Astrocyte (in vitro differentiated cells and primary cell): ENCODE measurements around the gene GLP2R.

Experiments
- EZH2 ChIP-seq: IDR thresholded peaks from 2 replicates; pipeline ENCODE4 v1.6.1; 2012; ENCODE audit warnings: mild to moderate bottlenecking, low read length, inconsistent platforms; ENCODE audit not compliant: insufficient read depth
- TF ChIP-seq, protein P1 (sequence below): IDR thresholded peaks from 2 replicates; pipeline ENCODE4 v1.5.1; 2011; ENCODE audit warnings: low read depth, mild to moderate bottlenecking, inconsistent platforms, low read length, moderate library complexity; ENCODE audit not compliant: insufficient read depth

DNA sequence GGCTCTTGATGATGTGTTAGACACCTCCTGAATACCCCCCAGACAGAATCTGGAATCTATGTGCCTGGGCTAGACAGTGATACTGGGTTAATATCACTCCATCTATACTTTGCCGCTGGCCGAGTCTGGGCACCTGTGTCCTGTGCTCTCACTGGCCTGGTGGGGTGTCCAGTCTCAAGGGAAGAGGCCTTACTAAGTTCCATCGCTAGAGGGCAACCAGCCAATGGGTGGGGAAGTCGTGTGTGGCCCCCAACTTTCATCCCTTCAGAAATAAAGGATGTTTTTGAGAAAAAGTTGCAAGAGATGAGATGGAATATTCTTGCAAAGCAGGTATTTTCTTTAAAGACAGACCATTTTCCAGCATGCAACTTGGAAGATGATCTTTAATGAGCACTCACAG, 1.6 kb upstream of the GLP2R start:
- TF ChIP-seq, protein P1, sequence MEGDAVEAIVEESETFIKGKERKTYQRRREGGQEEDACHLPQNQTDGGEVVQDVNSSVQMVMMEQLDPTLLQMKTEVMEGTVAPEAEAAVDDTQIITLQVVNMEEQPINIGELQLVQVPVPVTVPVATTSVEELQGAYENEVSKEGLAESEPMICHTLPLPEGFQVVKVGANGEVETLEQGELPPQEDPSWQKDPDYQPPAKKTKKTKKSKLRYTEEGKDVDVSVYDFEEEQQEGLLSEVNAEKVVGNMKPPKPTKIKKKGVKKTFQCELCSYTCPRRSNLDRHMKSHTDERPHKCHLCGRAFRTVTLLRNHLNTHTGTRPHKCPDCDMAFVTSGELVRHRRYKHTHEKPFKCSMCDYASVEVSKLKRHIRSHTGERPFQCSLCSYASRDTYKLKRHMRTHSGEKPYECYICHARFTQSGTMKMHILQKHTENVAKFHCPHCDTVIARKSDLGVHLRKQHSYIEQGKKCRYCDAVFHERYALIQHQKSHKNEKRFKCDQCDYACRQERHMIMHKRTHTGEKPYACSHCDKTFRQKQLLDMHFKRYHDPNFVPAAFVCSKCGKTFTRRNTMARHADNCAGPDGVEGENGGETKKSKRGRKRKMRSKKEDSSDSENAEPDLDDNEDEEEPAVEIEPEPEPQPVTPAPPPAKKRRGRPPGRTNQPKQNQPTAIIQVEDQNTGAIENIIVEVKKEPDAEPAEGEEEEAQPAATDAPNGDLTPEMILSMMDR: no peak
- TF ChIP-seq EZH2: no peak
